MM.1S (cell line): ENCODE measurements around the gene PSD.

Experiments
- DNase-seq: peaks from one replicate; pipeline ENCODE4 v3.0.0-alpha.2; 2015
- H2AFZ ChIP-seq: fragments of 300-600 bp; sonication (generic); 2 replicates; pipeline ENCODE4 v1.6.0; 2016; ENCODE audit warnings: antibody characterized with exemption, low read length
- H3F3A ChIP-seq: fragments of 300-600 bp; sonication (generic); 2 replicates; pipeline ENCODE4 v1.6.1; 2016; ENCODE audit warnings: mild to moderate bottlenecking, antibody characterized with exemption, low read length, moderate library complexity, mixed read lengths; ENCODE audit not compliant: insufficient read depth
- H3K27ac ChIP-seq: fragments of 300-600 bp; sonication (generic); 2 replicates; pipeline ENCODE4 v1.5.1; 2016; ENCODE audit warnings: mild to moderate bottlenecking, low read length
- H3K27me3 ChIP-seq: fragments of 300-600 bp; sonication (generic); replicated peaks from 2 replicates; pipeline ENCODE4 v1.6.0; 2016; ENCODE audit warnings: low read length; ENCODE audit not compliant: insufficient read depth
- H3K36me3 ChIP-seq: fragments of 300-600 bp; sonication (generic); replicated peaks from 2 replicates; pipeline ENCODE4 v1.6.1; 2016; ENCODE audit warnings: mild to moderate bottlenecking, low read length, mixed read lengths; ENCODE audit not compliant: insufficient read depth
- H3K4me1 ChIP-seq: fragments of 300-600 bp; sonication (generic); 2 replicates; pipeline ENCODE4 v1.6.1; 2016; ENCODE audit warnings: low read length, mixed read lengths
- H3K4me2 ChIP-seq: fragments of 300-600 bp; sonication (generic); 2 replicates; pipeline ENCODE4 v1.6.0; 2016; ENCODE audit warnings: low read depth, low read length
- H3K4me3 ChIP-seq: fragments of 300-600 bp; sonication (generic); 2 replicates; pipeline ENCODE4 v1.5.1; 2016; ENCODE audit warnings: low read length, mixed read lengths
- H3K79me2 ChIP-seq: fragments of 300-600 bp; sonication (generic); 2 replicates; pipeline ENCODE4 v1.6.1; 2016; ENCODE audit warnings: mixed run types, low read length, mixed read lengths
- H3K9ac ChIP-seq: fragments of 300-600 bp; sonication (generic); 2 replicates; pipeline ENCODE4 v1.6.1; 2016; ENCODE audit warnings: low read length, mixed read lengths
- H3K9me2 ChIP-seq: fragments of 300-600 bp; sonication (generic); replicated peaks from 2 replicates; pipeline ENCODE4 v1.6.1; 2016; ENCODE audit warnings: mild to moderate bottlenecking, low read length, mixed read lengths; ENCODE audit not compliant: insufficient read depth
- H3K9me3 ChIP-seq: fragments of 300-600 bp; sonication (generic); replicated peaks from 2 replicates; pipeline ENCODE4 v1.6.1; 2016; ENCODE audit warnings: mild to moderate bottlenecking, low read length, mixed read lengths; ENCODE audit not compliant: insufficient read depth
- H4K20me1 ChIP-seq: fragments of 300-600 bp; sonication (generic); 2 replicates; pipeline ENCODE4 v1.6.1; 2016; ENCODE audit warnings: mild to moderate bottlenecking, low read length, moderate library complexity, mixed read lengths; ENCODE audit not compliant: insufficient read depth
- CTCF ChIP-seq: fragments of 300-600 bp; sonication (generic); IDR thresholded peaks from 2 replicates; pipeline ENCODE4 v1.5.1; 2016; ENCODE audit warnings: antibody characterized with exemption, low read length, mixed read lengths
- EZH2 ChIP-seq: fragments of 300-600 bp; sonication (generic); optimal IDR thresholded peaks from 2 replicates; pipeline ENCODE3; 2017; ENCODE audit warnings: low read depth, mild to moderate bottlenecking, antibody characterized with exemption, low read length, mixed read lengths
- EZH2phosphoT487 ChIP-seq: fragments of 300-600 bp; sonication (generic); IDR thresholded peaks from 2 replicates; pipeline ENCODE4 v1.6.1; 2018; ENCODE audit warnings: antibody characterized with exemption, low read length

Gene PSD

GRCh38 chr10:102450374-102451104 is 32.0 kb upstream of the PSD start:
- Histone ChIP-seq H3K36me3 (no peaks in the 10 kb centered on the region), H3K9ac (peak overlapping the region; percentile 90), H3K4me2 (peak overlapping the region; percentile 74), H4K20me1 (no peaks in the 10 kb centered on the region), H3F3A (0 out of 2 replicates have a peak, but pooled peaks cover 3% of the 10 kb centered on the region), H3K27me3 (no peaks in the 10 kb centered on the region), H3K27ac (peak overlapping the region; percentile 76), H3K9me2 (no peaks in the 10 kb centered on the region), H3K4me3 (peak overlapping the region; percentile 84), H2AFZ (peak overlapping the region; percentile 71), H3K79me2 (peaks cover 12% of the 10 kb centered on the region), H3K9me3 (no peaks in the 10 kb centered on the region), H3K4me1 (peaks cover 12% of the 10 kb centered on the region)
- TF ChIP-seq EZH2phosphoT487 (no peak), EZH2 (no peak), CTCF (no peak)
- DNase-seq = peak; percentile 92

GRCh38 chr10:102450124-102450373 is 31.5 kb upstream of the PSD start:
- Histone ChIP-seq H3K36me3 (no peaks in the 10 kb centered on the region), H3F3A (0 out of 2 replicates have a peak, but pooled peaks cover 3% of the 10 kb centered on the region), H3K4me3 (peak overlapping the region; percentile 84), H3K79me2 (peaks cover 12% of the 10 kb centered on the region), H3K4me1 (peaks cover 12% of the 10 kb centered on the region), H2AFZ (peak overlapping the region; percentile 59), H3K4me2 (peak overlapping the region; percentile 63), H3K27ac (peak overlapping the region; percentile 76), H3K27me3 (no peaks in the 10 kb centered on the region), H3K9me2 (no peaks in the 10 kb centered on the region), H4K20me1 (no peaks in the 10 kb centered on the region), H3K9me3 (no peaks in the 10 kb centered on the region), H3K9ac (peak overlapping the region; percentile 90)
- TF ChIP-seq EZH2phosphoT487 (no peak), CTCF (no peak), EZH2 (no peak)
- DNase-seq = no peak

- H3K27ac ChIP-seq = peak overlapping the region; percentile 76
- peaks cover 12% of the 10 kb centered on the region for H3K4me1 ChIP-seq
- H3F3A ChIP-seq = 0 out of 2 replicates have a peak, but pooled peaks cover 3% of the 10 kb centered on the region
- H4K20me1 ChIP-seq = no peaks in the 10 kb centered on the region
- H3K27me3 ChIP-seq = no peaks in the 10 kb centered on the region
- DNase-seq = peak; percentile 91
- H2AFZ ChIP-seq = peak overlapping the region; percentile 98
- peak overlapping the region; percentile 63 for H3K4me2 ChIP-seq
- no peaks in the 10 kb centered on the region for H3K36me3 ChIP-seq
- no peaks in the 10 kb centered on the region for H3K9me2 ChIP-seq
- peak overlapping the region; percentile 84 for H3K4me3 ChIP-seq
- H3K79me2 ChIP-seq = peaks cover 12% of the 10 kb centered on the region
- no peak for TF ChIP-seq EZH2
- TF ChIP-seq EZH2phosphoT487 = no peak
- no peak for TF ChIP-seq CTCF
- no peaks in the 10 kb centered on the region for H3K9me3 ChIP-seq
- peak overlapping the region; percentile 90 for H3K9ac ChIP-seq
These were observed 30.9 kb upstream of the PSD start for GRCh38 chr10:102449321-102450123.
